Astrocyte (in vitro differentiated cells and primary cell): ENCODE results near the gene MYO15B. TPM values are rescaled to one million over a fixed set of nuclear protein-coding genes. Genes with fewer than 3 reads are reported as not detected.

Source experiments
- DNase-seq: peaks from one replicate; pipeline ENCODE4 v3.0.0-alpha.2; 2010; ENCODE audit warnings: low read depth
- FAIRE-seq: peaks from 2 replicates; lab custom pipeline; 2011; peaks lifted over from hg19 to GRCh38; lab: Jason Lieb, UNC
- H2AFZ ChIP-seq: 2 replicates; pipeline ENCODE4 v1.6.0; 2012; ENCODE audit warnings: low read depth, low read length, inconsistent platforms
- H3K27ac ChIP-seq: 2 replicates; pipeline ENCODE4 v1.5.1; 2011; ENCODE audit warnings: low read depth, low read length, inconsistent platforms
- H3K27me3 ChIP-seq: 2 replicates; pipeline ENCODE4 v1.6.0; 2011; ENCODE audit warnings: low read length, inconsistent platforms; ENCODE audit not compliant: insufficient read depth
- H3K36me3 ChIP-seq: 2 replicates; pipeline ENCODE4 v1.5.1; 2011; ENCODE audit warnings: low read length, inconsistent platforms; ENCODE audit not compliant: insufficient read depth
- H3K4me1 ChIP-seq: 2 replicates; pipeline ENCODE4 v1.5.1; 2011; ENCODE audit warnings: low read length, inconsistent platforms; ENCODE audit not compliant: insufficient read depth
- H3K4me2 ChIP-seq: 2 replicates; pipeline ENCODE4 v1.6.0; 2012; ENCODE audit warnings: low read length, inconsistent platforms
- H3K4me3 ChIP-seq: 2 replicates; pipeline ENCODE4 v1.5.1; 2011; ENCODE audit warnings: low read depth, mild to moderate bottlenecking, low read length, inconsistent platforms; ENCODE audit not compliant: insufficient read depth
- H3K79me2 ChIP-seq: 2 replicates; pipeline ENCODE4 v1.6.0; 2012; ENCODE audit warnings: mild to moderate bottlenecking, low read length, inconsistent platforms; ENCODE audit not compliant: insufficient read depth
- H3K9ac ChIP-seq: 2 replicates; pipeline ENCODE4 v1.6.0; 2012; ENCODE audit warnings: mild to moderate bottlenecking, low read length, inconsistent platforms
- H3K9me3 ChIP-seq: 2 replicates; pipeline ENCODE4 v1.5.1; 2012; ENCODE audit warnings: low read depth, mild to moderate bottlenecking, low read length, inconsistent platforms; ENCODE audit not compliant: insufficient read depth
- H4K20me1 ChIP-seq: 2 replicates; pipeline ENCODE4 v1.6.0; 2012; ENCODE audit warnings: low read length, inconsistent platforms; ENCODE audit not compliant: insufficient read depth
- H3K27ac Mint-ChIP-seq: one replicate; pipeline ENCODE4 v1.8.0; 2021; ENCODE audit warnings: mild to moderate bottlenecking, mixed read lengths; ENCODE audit not compliant: unreplicated experiment
- H3K27me3 Mint-ChIP-seq: one replicate; pipeline ENCODE4 v1.8.0; 2021; ENCODE audit warnings: low read depth, mixed read lengths; ENCODE audit not compliant: unreplicated experiment
- H3K36me3 Mint-ChIP-seq: one replicate; pipeline ENCODE4 v1.8.0; 2021; ENCODE audit warnings: low read depth, mixed read lengths; ENCODE audit not compliant: unreplicated experiment
- H3K4me1 Mint-ChIP-seq: one replicate; pipeline ENCODE4 v1.8.0; 2021; ENCODE audit warnings: low read depth, mixed read lengths; ENCODE audit not compliant: unreplicated experiment
- H3K4me3 Mint-ChIP-seq: one replicate; pipeline ENCODE4 v1.8.0; 2021; ENCODE audit warnings: mild to moderate bottlenecking, moderate library complexity, mixed read lengths; ENCODE audit not compliant: unreplicated experiment
- H3K9me3 Mint-ChIP-seq: one replicate; pipeline ENCODE4 v1.8.0; 2021; ENCODE audit warnings: mild to moderate bottlenecking, mixed read lengths; ENCODE audit not compliant: unreplicated experiment
- CTCF ChIP-seq: IDR thresholded peaks from 2 replicates; pipeline ENCODE4 v1.5.1; 2011; ENCODE audit warnings: low read depth, mild to moderate bottlenecking, inconsistent platforms, low read length, moderate library complexity; ENCODE audit not compliant: insufficient read depth
- EZH2 ChIP-seq: IDR thresholded peaks from 2 replicates; pipeline ENCODE4 v1.6.1; 2012; ENCODE audit warnings: mild to moderate bottlenecking, low read length, inconsistent platforms; ENCODE audit not compliant: insufficient read depth
- total RNA-seq: library from RNA; stranded (reverse); gene quantifications from 2 replicates; pipeline ENCODE4 v1.2.1, GENCODE V29; 2021

Gene MYO15B
- total RNA-seq, 1 donor from 2014 or later = 3.5 TPM

DNA sequence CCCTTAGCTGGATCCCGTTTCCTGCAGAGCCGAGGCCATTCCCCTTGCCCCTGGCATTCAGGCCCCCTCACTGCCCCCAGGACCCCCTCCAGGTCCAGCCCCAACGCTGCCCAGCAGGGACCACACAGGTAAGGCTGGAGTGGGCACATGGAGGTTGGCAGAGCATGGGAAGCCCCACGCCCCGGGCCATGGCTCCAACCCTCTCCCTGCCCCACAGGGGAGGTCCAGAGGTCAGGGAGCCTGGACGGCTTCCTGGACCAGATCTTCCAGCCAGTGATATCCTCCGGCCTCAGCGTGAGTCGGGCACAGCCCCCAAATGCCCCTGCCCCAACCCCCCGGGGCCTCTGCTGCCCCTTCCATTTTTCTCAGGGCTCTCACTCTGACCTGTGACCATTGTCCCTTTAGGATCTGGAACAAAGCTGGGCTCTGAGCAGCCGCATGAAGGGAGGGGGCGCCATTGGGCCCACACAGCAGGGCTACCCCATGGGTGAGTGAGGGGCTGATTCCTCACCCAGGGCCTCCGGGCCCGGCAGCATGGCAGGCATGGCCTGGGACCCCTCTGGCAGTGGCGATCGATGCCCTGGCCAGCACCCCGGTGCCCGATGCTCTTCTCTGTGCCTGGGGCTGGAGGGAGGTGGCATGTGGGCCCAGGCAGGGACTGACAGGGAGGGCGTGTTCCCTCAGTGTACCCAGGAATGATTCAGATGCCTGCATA, 27.1 kb downstream of the MYO15B start:
- no peaks in the 10 kb centered on the region for H3K9me3 Mint-ChIP-seq
- H3K4me3 Mint-ChIP-seq = no peak overlapping the region
- no peak overlapping the region for H3K27ac Mint-ChIP-seq
- Histone ChIP-seq H4K20me1 (no peaks in the 10 kb centered on the region), H3K4me1 (no peaks in the 10 kb centered on the region), H3K4me3 (no peak overlapping the region), H2AFZ (no peak overlapping the region), H3K4me2 (no peak overlapping the region), H3K27me3 (no peaks in the 10 kb centered on the region), H3K9ac (no peak overlapping the region), H3K36me3 (no peaks in the 10 kb centered on the region), H3K27ac (no peak overlapping the region), H3K79me2 (no peaks in the 10 kb centered on the region), H3K9me3 (no peaks in the 10 kb centered on the region)
- DNase-seq (no peak), FAIRE-seq (no peak)
- H3K27me3 Mint-ChIP-seq = peaks cover 24% of the 10 kb centered on the region
- H3K4me1 Mint-ChIP-seq = no peaks in the 10 kb centered on the region
- TF ChIP-seq EZH2 = no peak
- no peak for TF ChIP-seq CTCF
- no peaks in the 10 kb centered on the region for H3K36me3 Mint-ChIP-seq

DNA sequence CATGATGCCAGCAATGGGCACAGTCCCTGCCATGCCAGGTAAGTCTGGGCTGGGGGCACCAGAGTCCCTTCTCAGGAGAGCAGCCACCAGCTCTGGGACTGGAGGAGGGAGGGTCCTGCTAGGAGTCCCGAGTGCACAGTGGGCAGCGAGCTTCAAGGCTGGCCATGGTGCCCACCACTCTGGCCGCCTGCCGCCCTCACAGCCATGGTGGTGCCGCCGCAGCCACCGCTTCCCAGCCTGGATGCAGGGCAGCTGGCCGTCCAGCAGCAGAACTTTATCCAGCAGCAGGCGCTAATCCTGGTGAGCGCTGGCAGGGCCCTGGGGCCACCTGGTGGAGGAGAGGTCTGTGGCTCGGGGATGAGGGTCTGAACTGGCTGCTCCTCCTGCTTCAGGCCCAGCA, 27.7 kb downstream of the MYO15B start:
- no peak for TF ChIP-seq EZH2
- no peak for TF ChIP-seq CTCF
- no peak for FAIRE-seq
- H3K9ac ChIP-seq = no peak overlapping the region
- Mint-ChIP-seq H3K4me1 (no peaks in the 10 kb centered on the region), H3K27ac (no peak overlapping the region), H3K36me3 (no peaks in the 10 kb centered on the region), H3K27me3 (peaks cover 26% of the 10 kb centered on the region), H3K9me3 (no peaks in the 10 kb centered on the region), H3K4me3 (no peak overlapping the region)
- H3K4me2 ChIP-seq = no peak overlapping the region
- H4K20me1 ChIP-seq = no peaks in the 10 kb centered on the region
- no peak overlapping the region for H3K4me3 ChIP-seq
- H2AFZ ChIP-seq = no peak overlapping the region
- H3K4me1 ChIP-seq = no peaks in the 10 kb centered on the region
- no peaks in the 10 kb centered on the region for H3K79me2 ChIP-seq
- H3K27me3 ChIP-seq = no peaks in the 10 kb centered on the region
- DNase-seq = no peak
- no peak overlapping the region for H3K27ac ChIP-seq
- no peaks in the 10 kb centered on the region for H3K9me3 ChIP-seq
- H3K36me3 ChIP-seq = no peaks in the 10 kb centered on the region

DNA sequence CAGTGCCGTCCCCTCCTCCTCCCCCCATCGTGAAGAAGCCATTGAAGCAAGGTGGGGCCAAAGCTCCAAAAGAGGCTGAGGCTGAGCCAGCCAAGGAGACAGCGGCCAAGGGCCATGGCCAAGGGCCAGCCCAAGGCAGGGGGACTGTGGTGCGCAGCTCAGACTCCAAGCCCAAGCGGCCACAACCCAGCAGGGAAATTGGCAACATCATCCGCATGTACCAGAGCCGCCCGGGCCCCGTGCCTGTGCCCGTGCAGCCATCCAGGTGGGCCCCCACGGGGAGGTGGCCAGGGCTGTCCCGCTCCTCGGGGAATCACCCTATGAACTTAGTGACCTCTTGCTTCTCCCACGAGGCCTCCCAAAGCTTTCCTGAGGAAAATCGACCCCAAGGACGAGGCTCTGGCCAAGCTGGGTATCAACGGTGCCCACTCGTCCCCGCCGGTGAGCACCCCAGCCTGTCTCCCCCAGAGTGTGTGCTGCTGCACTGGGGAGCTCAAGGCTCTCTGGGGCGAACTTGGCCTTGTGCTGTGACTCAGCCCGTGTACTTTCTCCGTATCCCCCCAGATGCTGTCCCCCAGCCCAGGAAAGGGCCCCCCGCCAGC, 29.0 kb downstream of the MYO15B start:
- FAIRE-seq (no peak), DNase-seq (no peak)
- H3K4me2 ChIP-seq = no peak overlapping the region
- Mint-ChIP-seq H3K4me3 (no peak overlapping the region), H3K27ac (no peak overlapping the region), H3K27me3 (peaks cover 26% of the 10 kb centered on the region), H3K9me3 (no peaks in the 10 kb centered on the region), H3K36me3 (no peaks in the 10 kb centered on the region), H3K4me1 (no peaks in the 10 kb centered on the region)
- no peaks in the 10 kb centered on the region for H3K4me1 ChIP-seq
- TF ChIP-seq EZH2 (no peak), CTCF (no peak)
- no peaks in the 10 kb centered on the region for H3K9me3 ChIP-seq
- no peak overlapping the region for H3K27ac ChIP-seq
- H3K4me3 ChIP-seq = no peak overlapping the region
- no peak overlapping the region for H3K9ac ChIP-seq
- H3K36me3 ChIP-seq = no peaks in the 10 kb centered on the region
- no peak overlapping the region for H2AFZ ChIP-seq
- H3K27me3 ChIP-seq = no peaks in the 10 kb centered on the region
- no peaks in the 10 kb centered on the region for H4K20me1 ChIP-seq
- no peaks in the 10 kb centered on the region for H3K79me2 ChIP-seq
